ENCODE data around the gene FZR1.
"Not testable (repeated sequence)": the region's sequence is repeated elsewhere in the genome, so short reads cannot be mapped to it uniquely, and the experiment has no call there.

FZR1 gene

GRCh38 chr19:3547301-3547731 lies 41.2 kb downstream of the FZR1 start:
- no peak for DNase-seq (ENCODE audit: low read depth)

GRCh38 chr19:3547767-3548282 lies 41.7 kb downstream of the FZR1 start:
- DNase-seq (ENCODE audit: low read depth): no peak

- DNase-seq (ENCODE audit: low read depth): no peak
Measured at GRCh38 chr19:3548606-3549005, 42.5 kb downstream of the FZR1 start.

GRCh38 chr19:3549816-3550215 lies 43.7 kb downstream of the FZR1 start:
- DNase-seq (ENCODE audit: low read depth): no peak

GRCh38 chr19:3550947-3551791 lies 45.1 kb downstream of the FZR1 start:
- DNase-seq (ENCODE audit: low read depth): no peak

GRCh38 chr19:3551792-3552095 lies 45.6 kb downstream of the FZR1 start:
- DNase-seq (ENCODE audit: low read depth): no peak

GRCh38 chr19:3554254-3555083 lies 48.4 kb downstream of the FZR1 start:
- DNase-seq (ENCODE audit: low read depth): peak; percentile 49

GRCh38 chr19:3555653-3556422 lies 49.7 kb downstream of the FZR1 start:
- DNase-seq (ENCODE audit: low read depth): no peak

- DNase-seq (ENCODE audit: low read depth): no peak
Measured at GRCh38 chr19:3556423-3556977, 50.4 kb downstream of the FZR1 start.

- peak; percentile 65 for DNase-seq (ENCODE audit: low read depth)
Measured at GRCh38 chr19:3556978-3557460, 50.9 kb downstream of the FZR1 start.

GRCh38 chr19:3557461-3558248 lies 51.5 kb downstream of the FZR1 start, which contains the start of gene MFSD12:
Gene MFSD12, minus strand, starts transcription at chr19:3557586. Its CDS starts 183 bp downstream, at chr19:3557403.
- peak; percentile 85 for DNase-seq (ENCODE audit: low read depth)

- DNase-seq (ENCODE audit: low read depth): no peak
Measured at GRCh38 chr19:3563709-3564524, 57.8 kb downstream of the FZR1 start.

- no peak for DNase-seq (ENCODE audit: low read depth)
Measured at GRCh38 chr19:3565139-3565538, 59.0 kb downstream of the FZR1 start.

GRCh38 chr19:3570042-3570441 lies 63.9 kb downstream of the FZR1 start:
- not testable (repeated sequence) for DNase-seq (ENCODE audit: low read depth)

- DNase-seq (ENCODE audit: low read depth): no peak
Measured at GRCh38 chr19:3570606-3571011, 64.5 kb downstream of the FZR1 start.

- peak; percentile 99 for DNase-seq (ENCODE audit: low read depth)
Measured at GRCh38 chr19:3572132-3572854, 66.2 kb downstream of the FZR1 start.

GRCh38 chr19:3572855-3573161 lies 66.7 kb downstream of the FZR1 start, which contains the start of gene HMG20B:
Gene HMG20B, plus strand, starts transcription at chr19:3572944. Its CDS starts 366 bp downstream, at chr19:3573310.
- DNase-seq (ENCODE audit: low read depth): no peak

GRCh38 chr19:3573162-3573857 lies 67.2 kb downstream of the FZR1 start:
- DNase-seq (ENCODE audit: low read depth): no peak

All from T-helper 22 cell (primary cell).